ENCODE results near the gene WNT5B.
"Not testable (repeated sequence)": the region's sequence is repeated elsewhere in the genome, so short reads cannot be mapped to it uniquely, and the experiment has no call there.

WNT5B gene

DNA sequence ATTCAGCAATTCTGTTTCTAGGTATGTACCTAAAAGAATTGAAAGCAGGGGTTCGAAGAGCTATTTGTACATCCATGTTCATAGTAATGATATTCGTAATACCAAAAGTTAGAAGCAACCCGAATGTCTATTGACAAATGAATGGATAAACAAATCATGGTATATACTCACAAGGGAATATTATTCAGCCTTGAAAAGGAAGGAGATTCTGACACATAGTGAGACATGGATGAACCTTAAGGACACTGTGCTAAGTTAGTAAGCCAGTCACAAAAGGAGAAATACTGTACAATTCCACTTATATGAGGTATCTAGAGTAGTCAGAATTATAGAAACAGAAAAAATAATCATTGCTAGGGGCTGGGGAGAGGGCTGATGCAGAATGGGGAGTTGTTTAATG is 30.3 kb upstream of the WNT5B start:
- DNase-seq (ENCODE audit: low spot score) = no peak

- not testable (repeated sequence) for DNase-seq (ENCODE audit: low spot score)
These were observed 26.3 kb upstream of the WNT5B start for GRCh38 chr12:1602706-1603105.

GRCh38 chr12:1603269-1603993 is 25.6 kb upstream of the WNT5B start:
- no peak for DNase-seq (ENCODE audit: low spot score)

DNA sequence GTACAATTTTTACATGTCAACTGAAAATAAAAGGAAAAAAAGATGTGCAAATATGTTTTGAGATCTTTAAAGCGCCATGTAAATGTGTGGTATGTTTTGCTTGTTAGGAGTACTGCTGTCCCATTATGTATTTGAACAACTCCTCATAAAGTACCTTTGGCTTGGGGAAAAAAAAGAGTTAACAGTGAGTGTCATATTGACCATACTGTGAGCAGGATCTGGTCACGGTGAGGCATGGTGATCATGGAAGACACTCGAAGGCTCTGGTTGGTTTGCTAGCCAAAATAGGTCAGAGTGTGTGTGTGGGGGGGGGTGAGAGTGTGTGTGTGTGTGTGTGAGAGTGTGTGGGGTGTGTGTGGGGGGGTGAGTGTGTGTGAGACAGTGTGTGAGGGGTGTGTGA is 24.6 kb upstream of the WNT5B start:
- DNase-seq (ENCODE audit: low spot score) = no peak

DNA sequence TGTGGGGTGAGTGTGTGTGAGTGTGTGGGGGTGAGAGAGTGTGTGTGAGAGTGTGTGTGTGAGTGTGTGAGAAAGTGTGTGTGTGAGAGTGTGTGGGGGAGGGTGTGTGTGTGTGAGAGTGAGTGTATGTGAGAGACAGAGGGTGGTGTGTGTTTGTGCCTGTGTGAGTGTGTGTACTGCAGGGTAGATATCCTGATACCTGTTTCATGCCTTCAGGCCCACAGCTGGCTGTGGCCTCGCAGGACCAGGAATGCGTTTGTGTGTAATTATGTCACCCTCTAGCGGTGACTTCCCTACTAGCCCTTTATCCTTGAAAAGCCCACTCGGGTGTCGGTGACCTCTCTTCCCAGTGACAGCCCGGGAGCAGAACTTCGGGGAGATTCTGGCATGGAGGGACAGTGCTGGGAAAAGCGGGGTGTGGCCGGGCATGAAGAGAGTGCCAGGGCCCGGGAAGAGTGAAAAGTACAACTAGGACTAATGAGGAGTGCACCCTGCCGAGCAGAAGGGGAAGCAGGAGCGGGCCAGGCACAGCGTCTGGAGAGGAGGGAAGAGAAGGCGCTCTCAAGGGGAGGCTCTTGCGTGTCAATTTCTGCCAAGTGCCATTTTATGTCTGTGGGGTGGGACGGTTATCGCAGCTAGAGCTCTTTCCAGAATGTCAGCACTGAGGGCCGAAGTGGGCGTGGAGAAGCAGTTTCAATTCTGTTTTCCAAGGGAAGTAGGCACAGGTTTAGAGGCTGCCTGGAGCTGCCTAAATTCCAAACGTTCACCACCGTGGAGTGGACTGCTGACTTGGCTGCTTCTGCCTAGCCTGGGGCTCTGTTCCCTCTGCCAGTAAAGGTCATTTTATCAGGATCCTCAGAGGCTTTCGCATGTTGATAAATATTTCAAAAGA is 23.7 kb upstream of the WNT5B start:
- peak; percentile 84 for DNase-seq (ENCODE audit: low spot score)

GRCh38 chr12:1606021-1606622 is 22.9 kb upstream of the WNT5B start:
- peak; percentile 93 for DNase-seq (ENCODE audit: low spot score)

- DNase-seq (ENCODE audit: low spot score) = no peak
These were observed 20.9 kb upstream of the WNT5B start for GRCh38 chr12:1607940-1608712.

DNA sequence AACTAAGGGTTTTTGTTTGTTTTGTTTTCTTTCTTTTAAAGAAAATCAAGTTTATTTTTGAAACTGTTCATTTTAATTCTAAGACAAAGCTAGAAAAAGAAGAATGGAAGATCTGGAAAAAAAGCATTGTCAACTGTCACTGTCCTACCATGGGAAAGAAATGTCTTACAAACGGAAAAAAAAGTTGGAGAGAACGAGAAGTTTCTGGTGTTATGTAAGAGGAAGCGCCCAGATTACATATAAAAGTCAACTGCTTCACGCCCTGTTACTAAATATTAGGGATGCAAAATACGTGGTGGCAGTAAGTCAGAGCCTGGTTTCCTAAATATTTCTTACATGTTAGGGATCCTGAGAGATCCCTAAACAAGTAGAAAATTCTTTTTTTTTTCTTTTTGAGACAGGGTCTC is 20.3 kb upstream of the WNT5B start:
- DNase-seq (ENCODE audit: low spot score) = no peak

GRCh38 chr12:1610072-1610643 is 18.9 kb upstream of the WNT5B start:
- DNase-seq (ENCODE audit: low spot score) = no peak

GRCh38 chr12:1611803-1612572 is 17.0 kb upstream of the WNT5B start:
- no peak for DNase-seq (ENCODE audit: low spot score)

DNA sequence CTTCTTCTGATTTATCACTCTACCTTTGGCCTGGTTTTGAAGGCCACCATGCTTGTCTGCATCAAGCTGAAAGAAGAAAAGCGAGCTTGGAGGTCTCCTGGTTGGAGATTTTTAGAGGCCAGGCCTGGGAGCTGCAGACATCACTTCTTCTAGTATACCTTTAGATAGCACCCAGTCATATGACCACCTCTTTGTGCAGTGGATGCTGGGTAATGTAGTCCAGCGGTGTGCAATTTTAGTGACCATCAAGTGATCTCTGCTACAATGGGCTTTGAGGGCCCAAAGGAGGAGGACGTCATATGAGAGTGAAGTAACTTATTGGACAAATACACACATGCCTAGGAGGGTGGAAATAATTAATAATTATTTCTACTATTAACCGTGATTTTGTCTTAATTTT is 15.2 kb upstream of the WNT5B start:
- no peak for DNase-seq (ENCODE audit: low spot score)

- DNase-seq (ENCODE audit: low spot score) = no peak
These were observed 14.7 kb upstream of the WNT5B start for GRCh38 chr12:1614360-1614759.

DNA sequence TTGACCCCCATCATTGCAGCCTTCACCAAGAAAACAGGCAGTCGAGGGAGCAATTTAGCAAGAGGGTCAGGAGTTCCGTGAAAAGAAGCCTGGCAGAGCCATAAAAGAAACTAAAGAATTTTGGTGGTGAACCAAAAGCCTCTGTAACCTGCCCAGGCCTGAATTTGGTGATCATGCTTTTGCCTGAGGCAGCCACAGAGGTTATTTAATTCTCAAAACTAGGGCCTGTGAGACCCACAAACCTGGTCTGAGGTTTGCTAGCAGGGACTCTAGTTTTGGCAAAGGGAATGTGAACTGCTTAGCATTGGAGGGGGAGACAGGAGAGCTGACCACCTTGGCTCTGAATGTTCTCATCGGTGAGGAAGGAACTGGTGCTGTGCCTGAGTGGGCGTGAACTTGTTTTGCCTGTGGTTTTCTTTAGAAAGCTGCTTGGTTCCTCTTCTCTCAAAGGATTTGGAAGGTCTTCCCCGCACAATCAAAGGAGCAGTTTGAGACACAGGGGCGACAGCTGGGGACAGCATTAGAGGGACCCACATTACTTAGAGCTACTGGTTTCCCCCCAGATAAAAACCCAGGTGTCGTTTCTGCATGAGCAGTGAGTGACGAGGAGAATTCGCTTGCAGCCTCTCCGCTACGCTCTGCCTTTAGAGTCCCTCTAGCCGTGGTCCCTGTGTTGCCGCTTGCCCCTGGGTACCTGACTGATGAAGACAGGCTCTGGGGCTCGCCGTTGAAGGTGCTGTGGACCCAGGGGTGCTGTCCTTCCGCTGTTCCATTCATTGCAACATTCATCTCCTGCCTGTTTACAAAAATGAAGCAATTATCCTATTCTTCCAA is 12.6 kb upstream of the WNT5B start:
- DNase-seq (ENCODE audit: low spot score) = no peak

DNA sequence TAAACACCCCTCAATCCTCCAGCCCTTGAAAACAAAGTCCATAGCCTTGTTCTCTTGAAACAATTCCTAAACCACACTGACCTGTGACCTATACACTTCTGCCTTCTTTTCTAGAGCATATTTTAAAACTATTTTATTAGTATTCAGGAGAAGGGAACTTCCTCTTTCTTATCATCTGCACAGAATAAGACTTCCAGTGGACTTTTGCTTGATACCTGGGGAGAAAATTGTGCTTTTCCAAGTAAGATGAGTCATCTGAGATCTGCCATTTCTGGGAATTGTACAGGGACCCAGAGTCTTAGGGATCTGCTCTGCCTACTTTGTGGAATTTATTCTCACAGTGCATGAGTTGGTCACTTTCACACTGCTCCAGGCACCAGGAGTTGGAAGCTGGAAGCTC is 10.5 kb upstream of the WNT5B start:
- DNase-seq (ENCODE audit: low spot score) = no peak

DNA sequence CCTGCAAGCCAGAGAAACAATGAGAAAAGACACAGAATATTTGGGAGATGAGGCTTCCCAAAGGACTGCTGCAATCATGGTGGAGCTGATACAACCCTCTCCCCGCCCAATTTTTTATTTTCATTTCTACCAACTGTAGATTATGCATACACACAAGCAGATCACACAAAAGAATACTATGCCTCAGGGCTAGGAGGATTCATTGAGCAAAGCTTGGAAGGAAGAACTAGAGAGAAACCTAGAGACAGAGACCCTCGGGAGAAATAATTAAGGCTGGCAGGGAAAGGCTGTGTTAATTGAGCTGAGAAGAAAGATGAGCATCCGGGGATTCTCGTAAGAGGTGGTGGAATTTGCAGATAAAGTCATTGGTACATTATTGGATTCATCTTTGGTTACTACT is 9.9 kb upstream of the WNT5B start:
- DNase-seq (ENCODE audit: low spot score) = no peak

DNA sequence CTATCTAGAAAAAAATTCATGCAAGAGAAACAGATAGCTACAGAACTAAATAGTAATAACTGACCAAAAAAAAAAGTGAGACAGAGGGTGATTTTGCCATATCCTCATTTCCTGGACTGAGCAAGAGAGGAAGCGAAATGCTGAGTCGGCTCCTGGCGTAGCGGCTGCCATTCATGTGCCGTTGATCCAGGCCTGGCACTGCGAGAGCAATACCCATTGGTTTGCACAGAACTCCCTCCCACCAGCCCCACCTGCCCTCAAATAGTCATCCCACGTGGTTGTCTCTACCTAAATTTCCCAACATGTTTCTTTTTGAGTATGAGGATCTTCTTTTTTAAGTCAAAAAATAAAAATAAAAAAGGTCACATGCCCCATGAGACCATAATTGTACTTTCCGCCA is 9.4 kb upstream of the WNT5B start:
- no peak for DNase-seq (ENCODE audit: low spot score)

DNA sequence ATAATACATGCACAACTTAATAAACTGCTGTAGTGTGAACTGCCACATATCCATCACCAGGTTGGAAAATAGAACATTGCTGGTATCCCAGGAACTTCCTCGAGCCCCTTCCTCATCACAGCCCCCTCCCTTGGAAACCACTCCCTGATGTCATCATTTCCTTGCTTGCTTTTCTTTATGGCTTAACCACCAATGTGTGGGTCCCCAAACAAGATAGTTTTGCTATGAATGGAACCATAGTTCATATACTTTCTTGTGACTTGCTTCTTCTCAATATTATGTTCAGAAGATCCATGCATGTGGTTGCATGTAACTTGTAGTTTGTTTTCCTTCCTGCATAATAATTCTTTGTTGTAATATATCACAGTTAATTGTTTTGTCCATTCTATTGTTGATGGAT is 8.9 kb upstream of the WNT5B start:
- DNase-seq (ENCODE audit: low spot score) = no peak

GRCh38 chr12:1622406-1622805 is 6.6 kb upstream of the WNT5B start:
- DNase-seq (ENCODE audit: low spot score) = no peak

- no peak for DNase-seq (ENCODE audit: low spot score)
These were observed 504 bp downstream of the WNT5B start for GRCh38 chr12:1629338-1630132.

Data from hematopoietic multipotent progenitor cell treated with erythropoietin and hydrocortisone succinate and interleukin-3 and kit ligand, for 17 days (in vitro differentiated cells).